Right lobe of liver (tissue), 4 donors: Measurements from ENCODE around the gene LRRC1.

Experiments
- POLR2A ChIP-seq: fragments of 450-650 bp; IDR thresholded peaks from one replicate; pipeline ENCODE4 v1.6.1; 2017; ENCODE audit warnings: antibody characterized with exemption, mild to moderate bottlenecking
- TF ChIP-seq, protein P1 (sequence below), 4 donors: fragments of 200-600 bp in 3 of 4; fragments of 450-650 bp in 1 of 4; IDR thresholded peaks; one replicate each; pipeline versions ENCODE4 v1.5.1 to v1.8.0; 2016 to 2022; ENCODE audit warnings: antibody characterized with exemption in 4 of 4, mild to moderate bottlenecking in 2 of 4
- donor health status: DM: no; HTN: no; CAD: no.
- donor health status: DM: no; HTN: no; CAD: no.
- donor health status: DM: no; HTN: yes; CAD: no.

DNA sequence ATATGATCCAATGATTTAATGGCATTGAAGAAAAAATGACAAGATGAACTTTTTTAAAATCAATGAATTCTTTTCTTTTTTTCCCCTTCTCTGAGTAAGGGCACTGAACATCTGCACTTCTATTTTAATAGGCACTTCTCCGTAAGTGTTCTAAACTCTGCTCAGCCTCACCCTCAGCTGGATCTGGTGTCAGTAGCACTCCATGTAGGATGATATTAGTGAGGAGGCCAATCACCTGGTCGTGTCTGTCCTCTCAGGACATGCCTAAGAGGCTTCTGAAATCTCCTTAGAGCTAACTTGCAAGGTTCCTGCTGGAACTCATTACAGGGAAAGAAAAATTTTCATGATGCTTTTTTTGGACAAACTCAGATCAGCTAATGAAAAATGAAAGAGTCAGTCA is 167.8 kb downstream of the LRRC1 start:
- no peak for TF ChIP-seq POLR2A
- TF ChIP-seq, protein P1, sequence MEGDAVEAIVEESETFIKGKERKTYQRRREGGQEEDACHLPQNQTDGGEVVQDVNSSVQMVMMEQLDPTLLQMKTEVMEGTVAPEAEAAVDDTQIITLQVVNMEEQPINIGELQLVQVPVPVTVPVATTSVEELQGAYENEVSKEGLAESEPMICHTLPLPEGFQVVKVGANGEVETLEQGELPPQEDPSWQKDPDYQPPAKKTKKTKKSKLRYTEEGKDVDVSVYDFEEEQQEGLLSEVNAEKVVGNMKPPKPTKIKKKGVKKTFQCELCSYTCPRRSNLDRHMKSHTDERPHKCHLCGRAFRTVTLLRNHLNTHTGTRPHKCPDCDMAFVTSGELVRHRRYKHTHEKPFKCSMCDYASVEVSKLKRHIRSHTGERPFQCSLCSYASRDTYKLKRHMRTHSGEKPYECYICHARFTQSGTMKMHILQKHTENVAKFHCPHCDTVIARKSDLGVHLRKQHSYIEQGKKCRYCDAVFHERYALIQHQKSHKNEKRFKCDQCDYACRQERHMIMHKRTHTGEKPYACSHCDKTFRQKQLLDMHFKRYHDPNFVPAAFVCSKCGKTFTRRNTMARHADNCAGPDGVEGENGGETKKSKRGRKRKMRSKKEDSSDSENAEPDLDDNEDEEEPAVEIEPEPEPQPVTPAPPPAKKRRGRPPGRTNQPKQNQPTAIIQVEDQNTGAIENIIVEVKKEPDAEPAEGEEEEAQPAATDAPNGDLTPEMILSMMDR (IDR thresholded peaks at IDR 0.05) = no peak
